Esophagus (tissue), 2 donors: ENCODE results near the gene TRAF3. TPM values are rescaled to one million over a fixed set of nuclear protein-coding genes. Genes with fewer than 3 reads are reported as not detected.

Experiments
- H3K27ac ChIP-seq, 2 donors: one replicate each; pipeline ENCODE4 v1.5.1; 2013; ENCODE audit warnings: low read depth in 2 of 2, mild to moderate bottlenecking in 2 of 2, inconsistent platforms in 1 of 2, low read length in 1 of 2, moderate library complexity in 1 of 2
- H3K27me3 ChIP-seq, 2 donors: one replicate each; pipeline ENCODE4 v1.6.1; 2013; ENCODE audit warnings: low read length in 2 of 2, control low read depth in 1 of 2, mild to moderate bottlenecking in 1 of 2; ENCODE audit not compliant: insufficient read depth in 2 of 2, control insufficient read depth in 1 of 2
- H3K36me3 ChIP-seq, 2 donors: one replicate each; pipeline ENCODE4 v1.6.1; 2013; ENCODE audit warnings: low read length in 1 of 2; ENCODE audit not compliant: control insufficient read depth in 2 of 2, insufficient read depth in 2 of 2
- H3K4me1 ChIP-seq, 2 donors: one replicate each; pipeline ENCODE4 v1.6.1; 2013; ENCODE audit warnings: low read length in 1 of 2; ENCODE audit not compliant: control insufficient read depth in 2 of 2, insufficient read depth in 2 of 2
- H3K4me3 ChIP-seq, 2 donors: one replicate each; pipeline ENCODE4 v1.5.1; 2013; ENCODE audit warnings: low read length in 2 of 2, mild to moderate bottlenecking in 2 of 2, low read depth in 1 of 2, moderate library complexity in 1 of 2
- H3K9me3 ChIP-seq, 2 donors: one replicate each; pipeline ENCODE4 v1.6.1; 2013; ENCODE audit warnings: mild to moderate bottlenecking in 2 of 2, low read depth in 1 of 2, low read length in 1 of 2, moderate library complexity in 1 of 2; ENCODE audit not compliant: control insufficient read depth in 2 of 2, insufficient read depth in 1 of 2
- WGBS, 2 donors: extraction: QIAGEN DNeasy Blood & Tissue Kit; methylation state at CpG; one replicate each; pipeline ENCODE4 v1.1.7; 2013; 5-methylcytosine and 5-hydroxymethylcytosine counted together
- polyA plus RNA-seq, 2 donors: library from polyadenylated mRNA; stranded (reverse); fragments of 200-250 nt; gene quantifications; one replicate each; pipeline ENCODE4 v1.2.3, GENCODE V29; 2013
- donor health status: healthy with polysubstance abuse.
- donor health status: Bipolar disorder and iron deficiency.

Gene TRAF3
- polyA plus RNA-seq, 2 donors = 3.8 to 4.9 TPM

DNA sequence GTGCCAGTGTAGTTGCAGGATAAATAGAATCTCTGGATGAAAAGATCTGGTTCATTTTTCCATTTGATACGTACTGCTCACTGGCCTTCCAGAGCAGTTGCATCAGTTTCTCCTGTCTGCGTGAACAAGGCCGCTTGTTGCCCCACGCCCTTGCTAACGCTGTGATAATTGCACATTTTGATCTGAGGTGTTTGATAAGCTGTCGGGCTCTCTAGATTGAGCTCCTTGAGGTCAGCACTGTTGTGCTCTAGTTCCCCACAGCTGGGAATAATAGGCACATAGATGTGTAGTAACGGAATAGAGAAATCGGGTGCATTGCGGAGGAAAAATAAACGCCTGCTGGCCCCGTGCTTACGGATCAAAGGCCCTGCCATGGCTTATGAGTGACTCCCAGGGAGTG, 42.8 kb upstream of the TRAF3 start:
- WGBS, 2 donors = 90 to 91% methylated on average over 12 of the region's 12 CpGs
- Histone ChIP-seq H3K27ac (no peak overlapping the region), H3K36me3 (peaks cover 6 to 24% of the 10 kb centered on the region in 2 donors), H3K4me1 (peaks cover 0 to 2% of the 10 kb centered on the region in 2 donors), H3K9me3 (no peaks in the 10 kb centered on the region), H3K4me3 (no peak overlapping the region), H3K27me3 (no peaks in the 10 kb centered on the region)

DNA sequence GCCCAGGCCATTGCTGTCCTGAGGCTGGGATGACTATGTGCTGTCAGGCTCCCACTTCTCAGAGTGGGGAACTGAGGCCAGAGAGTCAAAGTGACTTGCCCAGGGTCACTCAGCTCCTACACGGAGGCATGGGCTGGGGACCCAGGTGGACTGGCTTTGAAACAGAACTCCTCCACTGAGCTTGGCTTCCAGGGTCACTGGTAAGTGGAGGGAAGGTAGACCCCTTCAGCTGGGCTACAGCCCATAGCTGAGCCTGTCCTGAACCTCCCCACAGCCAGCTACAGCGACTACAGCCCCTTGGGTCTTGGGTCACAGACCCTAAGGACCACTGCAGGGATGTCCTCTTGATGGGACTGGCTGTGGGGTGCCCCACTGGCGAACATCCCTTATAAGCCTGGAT, 40.3 kb upstream of the TRAF3 start:
- Histone ChIP-seq H3K4me3 (no peak overlapping the region), H3K36me3 (peaks cover 0 to 17% of the 10 kb centered on the region in 2 donors), H3K27me3 (no peaks in the 10 kb centered on the region), H3K27ac (no peak overlapping the region), H3K9me3 (peaks cover 0 to 4% of the 10 kb centered on the region in 2 donors), H3K4me1 (no peaks in the 10 kb centered on the region)
- WGBS, 2 donors = 90 to 95% methylated on average over 3 of the region's 3 CpGs

- 93 to 94% methylated on average over 18 of the region's 18 CpGs for WGBS, 2 donors
- H3K4me1 ChIP-seq = no peaks in the 10 kb centered on the region
- no peak overlapping the region for H3K27ac ChIP-seq
- H3K36me3 ChIP-seq = peaks cover 0 to 14% of the 10 kb centered on the region in 2 donors
- peaks cover 0 to 4% of the 10 kb centered on the region in 2 donors for H3K9me3 ChIP-seq
- H3K27me3 ChIP-seq = no peaks in the 10 kb centered on the region
- H3K4me3 ChIP-seq = no peak overlapping the region
These were observed 39.6 kb upstream of the TRAF3 start for GRCh38 chr14:102737402-102738372.

DNA sequence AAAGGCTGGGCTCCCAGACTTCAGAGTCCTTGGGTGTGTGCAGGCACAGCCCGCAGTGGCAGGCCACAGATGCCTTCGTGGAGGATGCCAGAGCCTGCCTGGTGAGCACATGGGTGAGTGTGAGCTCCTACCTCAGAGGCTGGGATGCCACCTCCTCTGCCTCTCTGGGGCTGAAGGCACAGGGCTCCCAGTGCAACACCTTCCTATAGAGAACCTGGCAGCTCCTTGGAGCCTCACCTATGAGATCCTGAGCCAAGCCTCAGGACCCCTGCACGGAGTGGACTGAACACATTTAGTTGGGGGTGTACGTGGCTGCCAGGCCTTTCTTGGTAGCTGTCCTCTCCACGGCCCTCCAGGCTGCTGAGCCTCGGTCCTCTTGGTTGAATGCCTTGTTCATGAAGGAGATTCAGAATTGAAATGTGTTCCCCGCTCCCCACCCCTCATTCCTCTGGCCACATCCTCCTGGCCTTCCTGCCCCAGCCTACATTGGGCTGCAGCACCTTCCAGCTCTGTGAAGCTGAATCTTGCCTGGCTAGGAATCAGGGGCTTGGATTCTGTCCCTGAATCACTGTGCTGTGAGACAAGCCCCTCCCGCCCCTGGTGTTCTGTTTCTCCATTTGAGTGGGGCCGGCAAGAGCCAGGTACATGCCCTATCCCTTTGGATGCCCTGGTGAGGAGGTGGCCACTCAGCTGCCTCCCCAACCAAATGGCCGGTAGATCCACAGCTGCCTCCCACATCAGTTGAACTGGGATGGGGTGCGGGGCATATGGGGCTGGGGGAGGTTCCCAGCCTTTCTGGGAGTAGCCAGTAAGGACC, 38.7 kb upstream of the TRAF3 start:
- Histone ChIP-seq H3K36me3 (peaks cover 0 to 14% of the 10 kb centered on the region in 2 donors), H3K4me1 (no peaks in the 10 kb centered on the region), H3K9me3 (peaks cover 0 to 4% of the 10 kb centered on the region in 2 donors), H3K27ac (no peak overlapping the region), H3K27me3 (no peaks in the 10 kb centered on the region), H3K4me3 (no peak overlapping the region)
- WGBS, 2 donors = 88 to 89% methylated on average over 11 of the region's 11 CpGs

- Histone ChIP-seq H3K36me3 (peaks cover 0 to 14% of the 10 kb centered on the region in 2 donors), H3K4me1 (no peaks in the 10 kb centered on the region), H3K27ac (no peak overlapping the region), H3K4me3 (no peak overlapping the region), H3K9me3 (peaks cover 0 to 4% of the 10 kb centered on the region in 2 donors), H3K27me3 (no peaks in the 10 kb centered on the region)
- 76 to 82% methylated on average over 3 of the region's 3 CpGs for whole genome bisulfite sequencing, 2 donors
These were observed 38.1 kb upstream of the TRAF3 start for GRCh38 chr14:102739190-102739469.

GRCh38 chr14:102746634-102747438, 30.4 kb upstream of the TRAF3 start:
- H3K4me1 ChIP-seq = no peaks in the 10 kb centered on the region
- whole genome bisulfite sequencing, 2 donors = 92 to 95% methylated on average over 28 of the region's 28 CpGs

GRCh38 chr14:102748806-102749205, 28.4 kb upstream of the TRAF3 start:
- H3K9me3 ChIP-seq = no peaks in the 10 kb centered on the region
- no peak overlapping the region for H3K4me3 ChIP-seq
- H3K4me1 ChIP-seq = no peaks in the 10 kb centered on the region
- no peaks in the 10 kb centered on the region for H3K27me3 ChIP-seq
- 91 to 95% methylated on average over 8 of the region's 8 CpGs for WGBS, 2 donors
- H3K36me3 ChIP-seq = peaks cover 0 to 17% of the 10 kb centered on the region in 2 donors
- H3K27ac ChIP-seq = no peak overlapping the region

More at GRCh38 chr14:102746634-102747438, 30.4 kb upstream of the TRAF3 start:
- no peak overlapping the region for H3K27ac ChIP-seq
- no peaks in the 10 kb centered on the region for H3K9me3 ChIP-seq
- no peak overlapping the region for H3K4me3 ChIP-seq
- peaks cover 0 to 17% of the 10 kb centered on the region in 2 donors for H3K36me3 ChIP-seq
- no peaks in the 10 kb centered on the region for H3K27me3 ChIP-seq

DNA sequence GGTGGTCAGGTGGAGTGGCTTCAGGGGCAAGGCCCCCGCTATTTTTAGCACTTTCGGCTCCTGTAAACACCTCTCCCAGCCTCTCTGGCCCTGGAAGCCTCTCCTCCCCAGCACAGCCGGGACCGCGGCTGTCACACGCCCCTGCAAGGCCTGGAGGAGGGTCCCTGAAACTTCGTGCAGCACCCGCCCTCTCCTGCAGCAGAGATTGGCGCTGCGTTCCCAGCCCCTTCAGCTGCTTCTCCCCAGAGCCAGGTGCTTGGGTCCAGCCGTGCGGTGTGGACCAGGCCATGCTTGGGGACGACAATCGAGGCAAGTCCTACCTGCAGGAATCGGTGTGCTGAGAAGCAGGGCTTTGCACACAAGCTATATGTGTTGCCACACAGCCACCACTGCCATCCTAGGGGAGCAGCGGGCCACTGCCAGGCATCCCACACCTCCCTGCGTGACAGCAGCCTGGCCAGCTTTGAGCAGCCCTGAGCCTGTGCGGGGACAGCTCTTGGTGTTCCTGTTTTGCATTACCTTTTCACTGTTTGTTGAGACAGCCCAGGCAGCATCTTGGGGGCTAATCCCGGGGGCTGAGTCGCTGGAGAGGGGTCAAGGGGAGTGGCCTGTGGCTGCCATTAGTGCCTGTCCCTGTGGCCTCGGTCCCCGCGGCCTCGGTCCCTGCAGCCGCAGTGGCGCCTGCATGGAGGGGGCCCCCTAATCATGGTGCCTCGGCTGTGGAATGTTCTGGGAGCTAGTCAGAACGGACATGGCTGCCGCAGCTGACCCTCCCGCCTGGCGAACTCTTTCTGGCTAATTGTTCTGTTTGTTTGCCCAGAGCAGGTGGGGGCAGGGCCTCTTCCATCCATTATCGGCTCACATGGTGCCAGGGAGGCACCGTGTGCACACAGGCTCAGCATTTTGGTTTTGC, 27.6 kb upstream of the TRAF3 start:
- no peaks in the 10 kb centered on the region for H3K27me3 ChIP-seq
- no peak overlapping the region for H3K4me3 ChIP-seq
- peaks cover 0 to 17% of the 10 kb centered on the region in 2 donors for H3K36me3 ChIP-seq
- no peak overlapping the region for H3K27ac ChIP-seq
- WGBS, 2 donors = 85 to 87% methylated on average over 32 to 33 of the region's 33 CpGs
- no peaks in the 10 kb centered on the region for H3K9me3 ChIP-seq
- no peaks in the 10 kb centered on the region for H3K4me1 ChIP-seq
